ENCODE measurements around the gene NKAIN1.

DNA sequence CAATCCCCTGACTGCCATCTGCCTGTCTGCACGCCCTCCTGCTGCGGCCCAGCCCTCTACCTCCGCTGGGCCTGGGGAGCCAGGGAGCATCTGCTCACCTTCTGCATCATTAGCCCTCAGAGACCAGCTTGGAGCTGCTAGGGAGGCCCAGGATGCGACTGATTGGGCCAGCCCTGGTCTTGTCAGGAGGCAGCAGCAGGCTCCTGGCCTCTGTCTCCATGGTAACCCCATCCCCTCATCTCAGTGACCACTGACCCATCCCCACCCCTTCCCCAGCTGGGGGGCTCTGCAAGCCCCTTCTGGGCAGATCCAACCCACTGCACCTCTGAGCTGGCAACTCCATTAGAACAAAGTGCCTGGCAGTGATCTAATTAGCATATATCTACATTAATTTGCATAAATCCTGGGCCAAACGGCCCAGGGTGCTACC, 37.7 kb downstream of the NKAIN1 start:
- TF ChIP-seq, protein P1, sequence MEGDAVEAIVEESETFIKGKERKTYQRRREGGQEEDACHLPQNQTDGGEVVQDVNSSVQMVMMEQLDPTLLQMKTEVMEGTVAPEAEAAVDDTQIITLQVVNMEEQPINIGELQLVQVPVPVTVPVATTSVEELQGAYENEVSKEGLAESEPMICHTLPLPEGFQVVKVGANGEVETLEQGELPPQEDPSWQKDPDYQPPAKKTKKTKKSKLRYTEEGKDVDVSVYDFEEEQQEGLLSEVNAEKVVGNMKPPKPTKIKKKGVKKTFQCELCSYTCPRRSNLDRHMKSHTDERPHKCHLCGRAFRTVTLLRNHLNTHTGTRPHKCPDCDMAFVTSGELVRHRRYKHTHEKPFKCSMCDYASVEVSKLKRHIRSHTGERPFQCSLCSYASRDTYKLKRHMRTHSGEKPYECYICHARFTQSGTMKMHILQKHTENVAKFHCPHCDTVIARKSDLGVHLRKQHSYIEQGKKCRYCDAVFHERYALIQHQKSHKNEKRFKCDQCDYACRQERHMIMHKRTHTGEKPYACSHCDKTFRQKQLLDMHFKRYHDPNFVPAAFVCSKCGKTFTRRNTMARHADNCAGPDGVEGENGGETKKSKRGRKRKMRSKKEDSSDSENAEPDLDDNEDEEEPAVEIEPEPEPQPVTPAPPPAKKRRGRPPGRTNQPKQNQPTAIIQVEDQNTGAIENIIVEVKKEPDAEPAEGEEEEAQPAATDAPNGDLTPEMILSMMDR (IDR thresholded peaks at IDR 0.05): no peak
- TF ChIP-seq POLR2AphosphoS5 (IDR thresholded peaks at IDR 0.05): no peak
- no peak for TF ChIP-seq EP300 (IDR thresholded peaks at IDR 0.05; ENCODE audit: low read depth)
- no peak for TF ChIP-seq POLR2A (IDR thresholded peaks at IDR 0.05)
